ENCODE measurements around the gene CELF2.

The CELF2 gene

DNA sequence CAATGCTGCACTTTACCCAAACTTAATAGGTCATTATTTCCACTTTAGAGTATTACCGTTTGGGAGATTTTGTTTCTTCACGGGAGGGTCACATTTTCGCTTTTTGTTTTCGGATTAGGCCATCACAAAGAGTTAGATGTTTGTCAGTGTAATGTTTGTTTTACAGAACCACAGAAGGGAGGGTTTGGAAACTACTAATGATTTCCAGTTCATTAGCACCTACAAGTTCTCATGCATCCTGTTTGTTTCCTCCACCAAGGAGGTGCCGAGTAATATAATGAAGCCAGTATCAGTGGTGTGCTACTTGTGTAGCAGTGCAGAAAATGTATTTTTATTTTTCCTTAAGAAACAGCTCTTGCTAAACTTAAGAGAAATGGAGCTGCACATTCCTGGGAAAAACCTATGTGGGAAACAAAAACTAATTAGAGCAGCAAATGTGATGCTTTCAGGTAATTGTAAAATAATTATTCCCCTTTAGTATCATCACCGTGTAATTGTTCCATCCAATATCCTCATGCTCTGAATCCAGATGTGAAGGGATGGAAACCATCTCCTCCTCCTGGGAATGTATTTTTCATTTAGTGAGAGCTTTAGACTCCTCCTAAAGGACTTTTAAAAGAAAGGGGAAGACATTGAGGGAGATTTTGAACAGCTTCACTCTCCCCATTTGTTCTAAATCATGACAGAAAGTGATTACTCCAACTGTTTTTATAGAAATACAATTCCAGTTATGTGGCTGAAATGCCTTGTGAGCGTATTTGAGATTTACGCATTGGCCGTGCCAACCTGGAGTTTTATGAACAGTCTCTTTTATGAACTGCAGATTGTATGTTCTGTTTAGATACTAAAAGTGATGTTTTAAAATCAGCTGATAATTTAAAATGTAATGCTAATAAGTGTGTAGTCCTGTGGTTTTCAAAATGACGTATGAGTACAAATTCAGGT, 5.6 kb downstream of the CELF2 start:
- no peak for DNase-seq (ENCODE audit: low read depth)

DNA sequence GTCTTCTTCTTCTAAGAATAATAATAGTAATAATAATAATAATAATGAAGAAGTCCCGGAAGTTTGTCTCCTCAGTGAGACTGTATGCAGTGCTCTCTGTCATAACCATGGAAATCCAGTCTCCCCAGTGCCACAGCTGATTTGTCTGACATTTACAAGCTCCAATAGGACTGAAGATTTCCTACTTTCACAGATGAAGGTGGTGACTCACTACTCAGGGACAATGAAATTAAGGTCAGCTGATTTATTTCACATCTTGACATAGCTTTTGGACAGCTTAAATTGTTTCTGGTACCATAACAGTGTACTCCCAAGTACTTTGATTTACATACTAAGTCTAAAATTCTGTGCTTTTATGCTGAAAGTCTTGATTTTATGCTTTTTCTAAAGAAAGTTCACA, 6.9 kb downstream of the CELF2 start:
- no peak for DNase-seq (ENCODE audit: low read depth)

DNA sequence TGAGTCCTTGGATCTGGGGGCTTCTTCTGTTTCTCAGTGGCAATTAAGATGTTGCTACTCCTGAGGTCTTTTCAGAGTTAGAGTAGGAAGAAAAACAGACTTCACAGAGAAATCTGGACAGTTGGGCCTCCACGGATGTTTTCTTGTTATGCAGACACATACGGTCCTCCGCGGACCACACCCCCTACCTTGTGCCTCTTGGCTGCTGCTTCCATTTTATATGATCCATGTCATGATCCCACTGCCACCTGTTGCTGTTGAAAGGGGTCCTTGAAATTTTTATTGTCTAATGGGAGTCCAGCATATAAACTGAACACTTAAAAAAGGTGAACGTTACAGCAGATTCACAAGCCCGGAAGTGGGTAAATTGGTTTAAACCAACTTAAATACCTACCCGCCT, 8.3 kb downstream of the CELF2 start:
- no peak for DNase-seq (ENCODE audit: low read depth)

DNA sequence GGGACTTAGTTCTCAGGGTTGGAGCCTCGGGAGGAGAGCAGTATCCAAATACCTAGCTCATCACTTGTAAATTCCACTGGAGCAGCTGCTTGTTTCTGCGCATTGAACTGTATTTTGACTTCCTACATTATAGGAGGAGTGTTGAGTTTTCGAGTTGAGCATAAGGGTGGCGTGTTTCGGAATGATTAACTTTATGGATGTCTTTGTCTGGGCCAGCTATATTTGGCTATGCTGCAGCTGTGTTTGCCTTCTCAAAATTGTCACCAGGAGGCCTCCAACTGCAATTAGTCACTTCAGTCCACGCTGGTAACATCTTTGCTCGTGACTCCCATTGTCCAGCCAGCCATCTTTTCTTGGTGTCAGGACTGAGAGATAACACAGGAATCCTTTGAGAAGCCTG, 9.1 kb downstream of the CELF2 start:
- DNase-seq (ENCODE audit: low read depth): no peak

DNA sequence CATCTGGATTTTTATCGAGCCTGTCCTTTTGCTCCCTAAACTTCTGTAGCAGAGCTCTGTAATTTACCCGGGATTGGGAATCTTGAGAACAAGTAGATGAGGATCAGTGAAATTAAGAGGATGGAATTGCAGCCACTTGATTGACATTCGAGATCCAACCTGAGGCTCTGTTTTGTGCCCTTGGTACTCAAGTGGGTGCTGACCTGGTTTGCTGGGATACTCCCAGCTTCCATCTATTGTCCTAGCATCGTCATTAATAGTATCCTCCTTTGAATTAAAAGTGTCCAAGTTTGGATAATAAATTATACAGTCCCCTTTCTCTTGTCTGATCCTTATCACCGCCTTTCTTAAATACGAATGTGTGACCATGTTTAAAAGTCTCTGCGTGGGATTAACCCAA, 17.1 kb downstream of the CELF2 start:
- no peak for DNase-seq (ENCODE audit: low read depth)

DNA sequence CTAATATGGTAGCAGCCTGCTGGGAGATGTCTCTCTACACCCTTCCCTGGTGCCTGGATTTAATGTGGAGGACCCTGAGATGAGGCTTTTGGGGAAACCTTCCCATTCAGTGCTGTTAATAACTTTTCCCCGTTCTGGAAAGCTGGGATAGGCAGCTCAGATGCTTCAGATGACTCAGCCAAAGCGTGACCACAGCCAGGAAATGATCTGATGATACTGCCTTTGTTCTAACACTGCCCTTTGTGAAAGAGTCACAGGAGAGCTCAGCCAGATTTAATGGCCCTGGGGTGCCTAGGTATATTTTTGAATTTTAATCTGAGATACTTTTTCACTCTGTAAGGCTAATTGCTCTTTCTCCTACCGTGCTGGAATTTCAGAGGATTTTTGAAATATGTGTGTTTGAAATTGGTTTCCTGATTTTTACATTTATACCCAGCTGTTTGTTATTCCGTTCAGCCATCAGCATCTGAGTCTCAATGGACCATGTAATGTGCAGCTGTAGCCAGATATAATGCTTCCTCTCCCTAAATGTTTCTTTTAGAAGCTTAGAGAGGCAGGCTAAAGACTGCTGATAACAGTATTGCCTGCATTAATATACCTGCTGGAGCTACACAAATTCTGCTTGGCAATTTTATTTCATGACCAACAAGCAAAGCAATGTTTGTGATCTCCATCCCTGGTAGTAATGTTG, 17.8 kb downstream of the CELF2 start:
- peak; percentile 25 for DNase-seq (ENCODE audit: low read depth)

DNA sequence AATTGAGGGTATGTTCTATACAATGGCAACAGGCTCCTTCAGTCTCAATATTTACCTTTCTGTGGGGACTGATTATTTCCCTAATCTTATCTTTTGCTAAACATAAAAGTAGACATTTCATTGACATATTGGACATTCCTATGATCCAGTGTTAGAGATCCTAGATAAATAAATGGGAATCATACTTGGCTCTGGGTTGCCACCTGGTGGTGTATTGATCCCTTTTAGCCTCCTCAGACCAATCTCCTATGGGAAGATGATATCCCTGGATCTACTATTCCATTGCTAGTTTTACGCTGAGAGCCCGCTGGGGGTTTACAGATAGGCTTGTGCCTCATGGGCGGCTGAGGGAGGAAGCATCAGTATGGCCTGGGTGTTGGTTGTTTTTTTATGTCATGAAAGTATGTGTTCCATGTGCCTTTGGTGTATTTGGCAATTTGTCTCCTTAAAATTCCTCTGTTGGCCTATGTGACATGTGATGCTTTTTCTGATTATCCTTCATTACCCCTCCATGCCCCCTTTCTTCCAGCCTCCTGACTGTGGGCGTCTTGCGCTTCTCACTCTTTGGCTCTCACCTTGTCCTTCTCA, 18.8 kb downstream of the CELF2 start:
- peak; percentile 47 for DNase-seq (ENCODE audit: low read depth)

DNA sequence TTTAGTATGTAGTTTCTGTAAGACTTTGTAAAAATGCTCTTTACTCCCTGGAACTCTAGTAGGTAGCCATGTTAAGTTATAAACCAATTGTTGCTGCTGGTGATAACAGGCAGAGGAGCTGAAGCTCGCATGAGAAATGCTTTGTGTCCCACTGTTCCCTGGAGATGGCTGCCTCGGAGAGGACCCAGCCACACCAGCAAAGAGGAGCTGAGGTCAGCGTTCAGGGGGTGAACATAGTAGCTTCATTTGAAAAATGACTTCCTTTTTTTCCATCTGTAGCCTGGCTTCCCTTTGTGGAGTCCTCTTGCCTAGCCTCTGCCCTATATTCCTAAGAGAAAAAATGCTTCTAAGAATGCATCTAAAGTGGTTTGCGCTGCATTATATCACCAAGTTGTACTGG, 20.3 kb downstream of the CELF2 start:
- DNase-seq (ENCODE audit: low read depth): no peak

DNA sequence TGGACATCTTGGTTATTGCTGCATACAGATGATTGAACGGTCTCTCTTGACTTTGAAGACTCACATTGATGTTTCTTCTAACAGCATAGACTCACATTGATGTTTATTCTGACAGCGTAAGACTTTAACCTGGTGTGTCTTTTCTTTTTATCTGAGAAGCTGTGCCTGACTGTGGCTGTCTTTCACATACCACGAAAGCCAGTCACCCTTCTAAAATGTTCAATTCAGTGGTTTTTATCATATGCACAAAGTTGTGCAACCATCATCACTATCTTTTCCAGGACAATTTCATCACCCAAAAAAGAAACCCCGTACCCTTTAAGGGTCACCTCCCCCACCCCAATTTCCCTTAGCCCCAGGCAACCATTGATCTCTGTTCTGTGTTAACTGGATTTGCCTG, 24.7 kb downstream of the CELF2 start:
- no peak for DNase-seq (ENCODE audit: low read depth)

DNA sequence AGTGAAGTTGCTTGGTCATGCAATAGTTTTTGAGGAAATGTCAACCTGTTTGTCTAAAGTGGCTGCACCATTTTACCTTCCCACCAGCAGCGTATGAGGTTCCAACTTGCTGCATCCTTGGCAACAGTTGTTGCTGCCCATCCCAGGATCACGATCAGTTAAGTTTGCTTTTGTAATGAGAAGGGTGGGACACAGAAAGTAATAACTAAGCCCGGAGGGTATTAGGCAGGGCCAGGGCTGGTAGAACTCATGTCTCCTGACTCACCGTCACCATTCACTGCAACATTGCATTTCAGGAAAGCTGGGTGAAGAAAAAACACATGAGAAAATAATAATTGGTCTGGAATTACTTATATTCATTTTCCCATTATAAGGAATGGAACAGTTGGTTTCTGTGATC, 25.4 kb downstream of the CELF2 start:
- DNase-seq (ENCODE audit: low read depth): no peak

DNA sequence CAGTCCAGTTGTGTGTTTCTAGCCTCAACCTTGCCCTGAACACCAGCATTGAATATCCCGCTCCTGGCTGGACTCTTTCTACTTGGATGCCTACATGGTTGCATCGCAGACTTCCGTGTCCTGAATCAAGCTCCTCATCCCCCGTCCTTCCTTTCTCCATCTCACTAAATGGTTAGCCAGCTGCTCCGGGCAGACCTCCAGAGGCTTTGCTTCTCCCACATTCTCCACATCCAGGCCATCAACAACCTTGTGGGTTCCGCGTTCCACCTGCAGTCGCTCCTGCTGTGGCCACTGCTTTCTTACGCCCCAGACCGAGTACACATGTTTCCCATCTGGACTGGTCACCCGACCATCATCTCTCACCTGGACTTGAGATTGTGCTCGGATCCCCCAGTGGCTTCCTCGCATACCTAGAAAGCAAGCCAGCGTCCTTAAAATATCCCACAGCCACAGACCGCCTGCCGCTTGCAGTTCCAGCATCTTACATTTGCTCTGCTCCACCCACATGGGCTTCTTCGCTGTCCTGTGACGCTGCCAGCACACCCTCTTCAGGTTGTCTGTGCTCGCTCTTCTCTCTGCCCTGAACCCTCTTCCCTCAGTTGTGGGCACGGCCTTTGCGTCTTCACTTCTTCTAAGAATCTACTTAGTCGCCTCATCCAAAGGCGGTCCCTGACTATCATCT, 25.9 kb downstream of the CELF2 start:
- no peak for DNase-seq (ENCODE audit: low read depth)

DNA sequence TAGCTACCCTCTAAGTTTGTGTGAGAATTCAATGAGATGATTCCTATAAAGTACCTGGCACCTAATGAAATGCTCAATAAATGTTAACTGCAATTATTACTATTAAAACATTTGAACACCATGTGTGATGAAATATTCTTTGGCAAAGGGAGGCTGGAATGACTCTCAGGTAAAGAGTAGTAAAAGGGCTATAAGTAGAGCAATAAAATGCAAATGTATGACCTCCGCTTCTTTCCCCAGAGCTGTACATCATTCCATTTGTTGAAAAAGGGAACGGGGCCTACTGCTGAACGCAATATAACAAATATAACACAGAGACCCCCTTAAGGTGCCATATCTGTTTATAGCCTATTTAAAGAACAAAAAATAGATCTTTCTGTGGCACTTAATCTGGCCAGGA, 27.8 kb downstream of the CELF2 start:
- DNase-seq (ENCODE audit: low read depth): no peak

DNA sequence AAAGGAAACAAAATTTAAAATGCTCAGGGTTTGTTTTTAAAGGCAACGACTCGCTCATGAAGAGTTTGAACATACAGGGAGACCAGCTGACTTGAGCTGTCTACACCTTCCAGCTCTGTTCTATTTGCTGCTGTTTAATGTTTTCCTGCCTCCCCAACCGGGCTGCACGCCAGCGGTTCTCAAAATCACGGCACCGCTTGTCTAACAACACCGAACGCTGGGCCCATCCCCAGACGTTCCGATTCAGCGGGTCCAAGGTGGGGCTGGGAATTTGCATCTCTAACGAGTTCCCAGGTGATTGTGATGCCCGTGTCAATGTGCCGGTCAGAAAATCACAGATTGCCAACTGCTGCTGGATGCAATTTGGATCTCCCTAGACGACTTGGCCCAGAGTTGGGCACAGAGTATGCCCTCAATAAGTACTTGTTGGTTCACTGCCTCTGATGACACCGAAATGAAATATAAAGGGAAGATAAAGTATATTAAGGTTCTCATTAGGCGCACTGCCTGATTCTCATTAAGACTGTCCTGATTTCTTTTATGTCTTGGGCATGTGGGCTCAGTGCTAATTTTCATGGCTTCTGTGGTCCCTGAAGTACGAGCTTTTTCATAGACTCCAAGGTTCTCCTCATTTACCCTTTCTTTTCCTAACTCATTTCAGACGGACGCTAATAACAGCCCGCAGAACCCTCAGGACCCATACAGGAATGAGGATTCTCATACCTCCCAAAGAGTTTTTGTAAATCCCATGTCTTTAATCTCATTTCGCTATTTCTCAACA, 28.5 kb downstream of the CELF2 start:
- no peak for DNase-seq (ENCODE audit: low read depth)

DNA sequence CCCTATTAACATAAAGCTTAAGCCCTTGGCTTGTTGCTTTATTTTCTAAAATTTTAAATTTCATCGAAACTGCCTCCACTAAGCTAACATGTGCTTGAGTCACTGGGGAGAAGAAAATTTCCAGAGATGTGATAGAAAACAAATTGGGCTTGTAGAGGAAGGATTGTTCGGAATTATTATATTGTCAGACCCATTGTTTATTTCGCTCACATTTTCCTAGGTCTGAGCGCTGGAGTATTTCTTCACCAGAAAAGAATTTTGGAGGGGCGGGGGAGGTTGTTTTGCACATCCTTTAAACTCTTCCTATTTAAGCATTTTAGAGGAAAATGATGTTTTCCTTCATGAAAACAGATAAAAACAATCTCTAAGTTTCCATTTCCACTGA, 29.1 kb downstream of the CELF2 start:
- DNase-seq (ENCODE audit: low read depth): no peak

DNA sequence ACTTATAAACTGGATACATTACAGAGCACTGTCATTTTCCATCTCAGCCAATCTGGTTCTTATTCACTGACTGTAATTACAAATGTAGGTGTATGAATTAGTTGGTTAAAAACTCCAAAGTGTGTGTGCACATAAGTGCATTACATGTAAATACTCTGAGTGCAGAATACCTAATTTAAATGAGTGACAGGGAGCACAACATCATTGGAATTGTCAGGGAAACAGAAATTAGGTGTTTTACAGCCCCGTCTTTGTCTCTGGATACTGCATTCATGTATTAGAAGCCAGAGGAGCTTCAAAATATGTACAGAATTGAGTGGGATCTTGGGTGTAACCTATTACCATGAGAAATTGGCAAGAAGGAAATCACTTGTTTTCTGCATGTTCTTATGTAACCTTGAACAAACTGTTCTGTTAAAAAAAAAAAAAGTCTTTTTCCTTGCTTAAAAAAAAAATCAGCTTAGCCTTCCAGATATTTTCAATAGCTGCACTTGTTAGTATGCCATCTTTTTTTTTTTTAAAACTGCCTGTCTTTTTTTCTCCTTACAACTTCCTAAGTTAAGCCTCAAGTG, 31.1 kb downstream of the CELF2 start:
- DNase-seq (ENCODE audit: low read depth): no peak

DNA sequence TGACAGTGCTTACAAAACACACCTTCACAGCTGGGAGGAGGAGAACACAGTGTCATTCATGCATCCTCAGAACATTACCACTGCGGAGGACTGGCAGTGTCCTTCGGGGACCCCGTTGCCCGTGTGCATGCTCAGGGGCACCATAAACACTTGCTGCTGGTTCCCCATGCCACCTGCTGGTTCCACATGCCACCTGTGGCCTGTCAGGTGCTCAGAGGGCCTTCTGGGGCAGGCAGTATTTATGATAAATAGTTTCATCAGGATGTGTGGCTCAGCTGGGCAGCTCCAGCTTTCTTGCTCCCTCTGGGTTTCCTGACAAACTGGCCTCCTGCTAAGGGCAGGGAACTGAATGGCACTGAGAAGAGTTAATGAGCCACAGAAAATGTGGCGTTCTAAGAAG, 32.1 kb downstream of the CELF2 start:
- no peak for DNase-seq (ENCODE audit: low read depth)

DNA sequence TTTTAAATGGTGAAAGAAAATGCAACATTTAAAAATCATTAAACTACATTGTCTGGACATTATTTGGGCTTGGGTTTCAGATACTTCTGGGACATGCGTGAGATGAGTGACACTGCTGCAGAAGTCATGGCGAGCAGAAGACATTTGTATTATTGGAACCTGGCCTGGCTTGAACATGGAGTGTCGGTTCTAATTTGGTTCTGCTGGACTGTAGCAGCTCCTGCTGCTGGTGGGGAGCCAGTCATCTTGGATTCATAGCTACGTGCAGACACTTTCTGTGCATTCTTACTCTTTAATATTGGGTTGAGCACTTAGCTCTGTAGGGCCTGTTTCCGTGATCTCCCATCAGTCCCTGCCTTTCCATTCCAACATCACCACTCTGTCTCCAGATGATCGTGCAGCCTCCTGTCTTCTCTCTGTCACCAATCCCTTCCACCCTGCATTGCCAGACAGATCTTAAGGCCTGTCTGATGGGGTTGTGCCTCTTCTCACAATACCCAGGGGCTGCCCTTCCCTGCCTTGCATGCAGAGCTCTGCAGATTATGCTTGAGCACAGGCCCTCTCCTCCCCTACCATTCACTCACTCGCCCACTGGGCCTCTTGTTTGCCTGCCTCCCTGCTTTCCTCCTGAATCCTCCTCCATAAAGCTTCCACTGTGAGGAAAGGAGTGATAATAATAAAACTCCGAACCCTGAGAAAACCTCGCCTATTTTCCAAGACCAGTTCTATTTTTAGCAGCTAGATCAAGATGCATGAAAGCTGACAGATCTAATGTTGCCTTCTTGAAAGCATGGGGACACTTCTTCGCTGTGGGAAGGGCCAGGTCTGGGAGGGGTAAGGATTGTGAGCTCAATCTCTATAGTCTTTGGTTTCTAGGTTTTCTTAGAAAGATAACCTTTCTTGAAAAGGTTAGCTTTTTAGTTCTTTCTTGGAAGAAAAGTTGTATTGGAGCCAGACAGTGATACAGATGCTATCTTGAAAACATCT, 32.9 kb downstream of the CELF2 start:
- no peak for DNase-seq (ENCODE audit: low read depth)

DNA sequence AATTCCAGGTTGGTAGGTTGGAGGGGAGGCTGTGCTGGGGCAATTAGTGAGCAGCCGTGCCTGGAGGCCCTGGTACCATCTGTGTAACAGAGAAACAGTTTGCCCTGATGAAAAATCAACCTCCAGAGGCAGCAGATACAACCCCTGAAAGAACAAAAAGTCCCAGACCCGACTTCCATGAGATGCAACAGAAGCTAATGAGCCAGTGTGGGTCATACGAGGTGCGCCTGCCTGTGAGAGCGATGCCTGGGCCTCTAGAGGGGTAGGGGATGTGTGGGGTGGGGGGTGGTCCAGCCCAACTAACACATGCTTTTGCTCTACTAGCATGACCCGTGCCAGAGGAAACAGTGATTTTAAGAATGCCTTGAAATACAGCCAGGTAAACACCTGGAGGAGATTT, 39.3 kb downstream of the CELF2 start:
- no peak for DNase-seq (ENCODE audit: low read depth)

DNA sequence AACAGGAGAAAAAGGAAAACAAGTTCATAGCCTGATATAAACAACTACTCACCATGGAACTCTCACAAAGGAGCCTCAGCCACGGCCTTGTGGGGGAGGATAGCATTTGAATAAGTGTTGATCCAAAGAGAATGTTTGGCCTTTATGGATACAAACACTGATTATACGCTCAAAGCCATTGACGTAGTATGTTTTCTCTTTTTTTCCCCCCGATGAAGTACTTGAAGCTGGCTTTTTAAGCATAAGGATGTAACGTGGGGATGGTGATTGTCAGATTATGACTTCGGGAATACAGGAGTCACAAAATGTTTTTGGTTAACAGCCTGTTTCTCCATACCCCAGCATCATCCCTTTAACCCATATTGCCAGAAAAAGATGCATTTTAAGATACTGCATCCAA, 39.8 kb downstream of the CELF2 start:
- DNase-seq (ENCODE audit: low read depth): no peak

DNA sequence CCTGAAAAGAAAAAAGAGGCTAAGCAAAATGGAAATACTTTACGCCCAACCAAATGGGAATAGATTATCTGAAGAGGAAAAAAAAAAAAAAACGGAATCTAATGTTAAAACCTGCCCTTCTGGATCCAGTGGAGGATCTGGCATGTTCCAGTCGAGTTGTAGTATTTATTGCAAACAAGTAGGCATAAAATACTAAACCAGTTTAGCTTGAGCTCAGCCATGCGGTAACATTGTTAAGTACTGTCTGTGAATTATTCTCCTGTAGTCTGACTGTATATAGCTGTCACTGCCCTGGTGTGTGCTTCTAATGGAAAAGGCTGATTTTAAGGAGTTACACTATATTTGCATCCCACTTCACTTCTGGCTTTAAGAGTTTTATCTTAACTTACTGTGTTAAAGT, 40.3 kb downstream of the CELF2 start:
- no peak for DNase-seq (ENCODE audit: low read depth)
